PC-9 (cell line): ENCODE results near the gene OBP2A. TPM values are rescaled to one million over a fixed set of nuclear protein-coding genes. Genes with fewer than 3 reads are reported as not detected.
"Not testable (repeated sequence)": the region's sequence is repeated elsewhere in the genome, so short reads cannot be mapped to it uniquely, and the experiment has no call there.

Experiments used
- Bru-seq: library from RNA; stranded (reverse); fragments of 400-500 nt; gene quantifications from one replicate; lab custom pipeline; 2021; lab: Mats Ljungman, UMichigan
- BruChase-seq, 2 experiments: library from RNA; stranded (reverse); fragments of 400-500 nt; gene quantifications; one replicate each; lab custom pipeline; 2021; lab: Mats Ljungman, UMichigan
- BruUV-seq: library from RNA; stranded (reverse); fragments of 400-500 nt; replicated peaks from 2 replicates; lab custom pipeline; 2021; lab: Mats Ljungman, UMichigan
- CTCF ChIA-PET: fragments of 300-600 bp; sonication (Branson Sonifier 250); formaldehyde crosslinking; loops from one replicate; lab custom pipeline; 2022; ENCODE audit warnings: antibody characterized with exemption; lab: Charles Lee
- POLR2A ChIA-PET: fragments of 300-600 bp; sonication (Branson Sonifier 250); formaldehyde crosslinking; loops from one replicate; lab custom pipeline; 2022; ENCODE audit warnings: antibody characterized with exemption; ENCODE audit not compliant: unreplicated experiment; lab: Charles Lee
- DNase-seq, 2 experiments: peaks; one replicate each; pipeline versions ENCODE4 v3.0.0 to v3.0.0-alpha.2; 2015 to 2022; ENCODE audit warnings: mixed read lengths in 1 of 2
- H2AFZ ChIP-seq: fragments of 200-600 bp; sonication (generic); 2 replicates; pipeline ENCODE4 v1.8.1; 2017; ENCODE audit warnings: antibody characterized with exemption
- H3F3A ChIP-seq: fragments of 200-600 bp; sonication (generic); 2 replicates; pipeline ENCODE4 v1.8.1; 2017; ENCODE audit warnings: antibody characterized with exemption, mild to moderate bottlenecking, low read depth; ENCODE audit not compliant: insufficient read depth
- H3K27ac ChIP-seq: fragments of 200-600 bp; sonication (generic); 2 replicates; pipeline ENCODE4 v1.6.1; 2016; ENCODE audit warnings: mixed run types
- H3K27me3 ChIP-seq: fragments of 200-600 bp; sonication (generic); 2 replicates; pipeline ENCODE4 v1.6.1; 2016; ENCODE audit warnings: low read depth, mixed run types; ENCODE audit not compliant: insufficient read depth
- H3K36me3 ChIP-seq: fragments of 200-600 bp; sonication (generic); 2 replicates; pipeline ENCODE4 v1.6.1; 2016; ENCODE audit warnings: low read depth, mixed run types
- H3K4me1 ChIP-seq: fragments of 200-600 bp; sonication (generic); replicated peaks from 2 replicates; pipeline ENCODE4 v1.6.1; 2016; ENCODE audit warnings: mixed run types; ENCODE audit not compliant: insufficient read depth
- H3K4me2 ChIP-seq: fragments of 200-600 bp; sonication (generic); 2 replicates; pipeline ENCODE4 v1.6.1; 2017; ENCODE audit warnings: mixed run types
- H3K4me3 ChIP-seq: fragments of 200-600 bp; sonication (generic); 2 replicates; pipeline ENCODE4 v1.6.1; 2016; ENCODE audit warnings: mixed run types
- H3K79me2 ChIP-seq: fragments of 200-600 bp; sonication (generic); 2 replicates; pipeline ENCODE4 v1.6.1; 2017; ENCODE audit warnings: low read depth, mixed run types
- H3K9me2 ChIP-seq: fragments of 200-600 bp; sonication (generic); 2 replicates; pipeline ENCODE4 v1.8.1; 2017; ENCODE audit warnings: mild to moderate bottlenecking; ENCODE audit not compliant: insufficient read depth
- H3K9me3 ChIP-seq: fragments of 200-600 bp; sonication (generic); 2 replicates; pipeline ENCODE4 v1.8.1; 2016; ENCODE audit warnings: low read depth; ENCODE audit not compliant: insufficient read depth
- H4K20me1 ChIP-seq: fragments of 200-600 bp; sonication (generic); 2 replicates; pipeline ENCODE4 v1.8.1; 2017; ENCODE audit not compliant: insufficient read depth
- CTCF ChIP-seq: fragments of 200-600 bp; sonication (generic); conservative IDR thresholded peaks from 2 replicates; pipeline ENCODE4 v1.6.1; 2017; ENCODE audit warnings: mixed run types, antibody characterized with exemption, mild to moderate bottlenecking, moderate library complexity
- EZH2 ChIP-seq: fragments of 200-600 bp; sonication (generic); IDR thresholded peaks from 2 replicates; pipeline ENCODE4 v1.8.0; 2017; ENCODE audit warnings: antibody characterized with exemption, low read depth
- intact Hi-C: fragments of 100-400 bp; cut with micrococcal nuclease; formaldehyde crosslinking; loops from one replicate; pipeline ENCODE4 v1.10.0; 2022; ENCODE audit not compliant: unreplicated experiment
- long read RNA-seq: library from polyadenylated mRNA; stranded (forward); transcript quantifications from one replicate; pipeline ENCODE4 v2.0.0, GENCODE V29; 2022
- total RNA-seq: library from RNA; stranded (reverse); gene quantifications from 2 replicates; pipeline ENCODE4 v1.2.3, GENCODE V29; 2021

The OBP2A gene
- total RNA-seq (not detected in 2 replicates), Bru-seq, nascent RNA (not detected), BruChase-seq, experiment 1, labeled RNA remaining after a 2-hour chase (not detected), BruChase-seq, experiment 2, labeled RNA remaining after a 6-hour chase (not detected)
- long read RNA-seq = 0 reads

- peaks cover 58% of the 10 kb centered on the region for H3K27me3 ChIP-seq
- H3K36me3 ChIP-seq, DNase-seq, H3K9me3 ChIP-seq, H3K4me3 ChIP-seq, H3K27ac ChIP-seq, H3K9me2 ChIP-seq, H3K4me1 ChIP-seq, POLR2A ChIA-PET, H2AFZ ChIP-seq, H3F3A ChIP-seq, BruUV-seq, intact Hi-C loops, H4K20me1 ChIP-seq, H3K79me2 ChIP-seq, H3K4me2 ChIP-seq, CTCF ChIA-PET: not testable (repeated sequence)
Measured at GRCh38 chr9:135545646-135546176, at the start of gene OBP2A. Gene OBP2A, plus strand, starts transcription at chr9:135546126. Its CDS starts 55 bp downstream, at chr9:135546181.

GRCh38 chr9:135498381-135499126 is 47.4 kb upstream of the OBP2A start:
- no peaks in the 10 kb centered on the region for H3K27me3 ChIP-seq
- peak overlapping the region; percentile 91 for H3K4me2 ChIP-seq
- no peaks in the 10 kb centered on the region for H3K9me3 ChIP-seq
- no peaks in the 10 kb centered on the region for H3K9me2 ChIP-seq
- H2AFZ ChIP-seq = no peak overlapping the region
- no peaks in the 10 kb centered on the region; the same call in 1 of the 2 replicates for H3F3A ChIP-seq
- peak overlapping the region; percentile 59 for H3K27ac ChIP-seq
- ChIA-PET POLR2A (interaction anchor here (0.6 kb wide), 1 partner anchor 21 kb away, joined by 4 read pairs; no protein-coding TSS in a partner anchor), CTCF (interaction anchor here (0.6 to 1.4 kb wide), 2 partner anchors 18 to 982 kb away, joined by 3 to 5 read pairs; no protein-coding TSS in a partner anchor)
- peak overlapping the region; percentile 63; the same call in 1 of the 2 replicates for H3K4me3 ChIP-seq
- no TSS peak for BruUV-seq
- intact Hi-C loops = loop anchor here (1.0 kb wide), 1 partner anchor 19 kb away; the partner anchor contains the start of gene PPP1R26
- H4K20me1 ChIP-seq = peaks cover 12% of the 10 kb centered on the region; the same call in 1 of the 2 replicates
- no peak for DNase-seq
- H3K36me3 ChIP-seq = no peaks in the 10 kb centered on the region
- peaks cover 23% of the 10 kb centered on the region for H3K79me2 ChIP-seq
- TF ChIP-seq EZH2 = no peak
- no peak for TF ChIP-seq CTCF
- H3K4me1 ChIP-seq = peaks cover 9% of the 10 kb centered on the region; the same call in 1 of the 2 replicates

- intact Hi-C loops = loop anchor here (1.0 kb wide), 1 partner anchor 20 kb away; the partner anchor contains the start of gene PPP1R26
- TSS peak; percentile 46 for BruUV-seq
- Histone ChIP-seq H3K4me2 (peak overlapping the region; percentile 91), H3K36me3 (no peaks in the 10 kb centered on the region), H2AFZ (peak overlapping the region; percentile 88), H3K4me3 (peak overlapping the region; percentile 63), H3K27me3 (no peaks in the 10 kb centered on the region), H3F3A (no peaks in the 10 kb centered on the region; the same call in 1 of the 2 replicates), H3K9me2 (no peaks in the 10 kb centered on the region), H3K4me1 (peaks cover 9% of the 10 kb centered on the region; the same call in 1 of the 2 replicates), H3K27ac (peak overlapping the region; percentile 59), H3K79me2 (peaks cover 23% of the 10 kb centered on the region), H3K9me3 (no peaks in the 10 kb centered on the region), H4K20me1 (peaks cover 22% of the 10 kb centered on the region)
- POLR2A ChIA-PET = interaction anchor here (0.6 kb wide), 2 partner anchors 22 to 1990 kb away, joined by 4 to 10 read pairs; no protein-coding TSS in a partner anchor
- no peak for TF ChIP-seq CTCF
- no peak for TF ChIP-seq EZH2
- CTCF ChIA-PET = interaction anchor here (0.5 to 1.4 kb wide), 3 partner anchors 19 to 603 kb away, joined by 3 to 5 read pairs (median 4); no protein-coding TSS in a partner anchor
- DNase-seq = peak; percentile 88 to 97
Measured at GRCh38 chr9:135499326-135500070, 46.4 kb upstream of the OBP2A start.
